AML-193 (cell line): ENCODE data around the gene NDUFB7.
"Not testable (repeated sequence)": the region's sequence is repeated elsewhere in the genome, so short reads cannot be mapped to it uniquely, and the experiment has no call there.

ENCODE experiments used
- DNase-seq, 2 experiments: peaks; one replicate each; lab custom pipeline; 2025; lab: John Stamatoyannopoulos, UW

Gene NDUFB7

GRCh38 chr19:14553042-14553938 lies 18.6 kb downstream of the NDUFB7 start:
- DNase-seq = no peak

- not testable (repeated sequence) for DNase-seq
These were observed 19.9 kb downstream of the NDUFB7 start for GRCh38 chr19:14552006-14552360.

GRCh38 chr19:14551134-14552005 lies 20.5 kb downstream of the NDUFB7 start:
- peak; percentile 45 to 67 for DNase-seq

GRCh38 chr19:14550201-14550754 lies 21.6 kb downstream of the NDUFB7 start:
- no peak for DNase-seq

GRCh38 chr19:14545716-14546082 lies 26.2 kb downstream of the NDUFB7 start:
- no peak for DNase-seq

- DNase-seq = no peak
These were observed 26.7 kb downstream of the NDUFB7 start for GRCh38 chr19:14544977-14545715.

- DNase-seq = no peak
These were observed 27.8 kb downstream of the NDUFB7 start for GRCh38 chr19:14544047-14544446.

- no peak for DNase-seq
These were observed 29.0 kb downstream of the NDUFB7 start for GRCh38 chr19:14542711-14543328.

- DNase-seq = not testable (repeated sequence)
These were observed 29.9 kb downstream of the NDUFB7 start for GRCh38 chr19:14541979-14542378.

- DNase-seq = no peak
These were observed 30.9 kb downstream of the NDUFB7 start for GRCh38 chr19:14540741-14541525.

GRCh38 chr19:14536926-14537692 lies 34.8 kb downstream of the NDUFB7 start:
- DNase-seq = no peak

GRCh38 chr19:14533450-14533849 lies 38.4 kb downstream of the NDUFB7 start:
- DNase-seq = no peak

GRCh38 chr19:14530506-14530905 lies 41.4 kb downstream of the NDUFB7 start:
- DNase-seq = no peak

GRCh38 chr19:14530005-14530348 lies 41.9 kb downstream of the NDUFB7 start:
- DNase-seq = no peak

GRCh38 chr19:14529254-14530004 lies 42.4 kb downstream of the NDUFB7 start, which contains the start of gene TECR:
Gene TECR, plus strand, starts transcription at chr19:14529594. Its CDS starts 103 bp downstream, at chr19:14529697.
- DNase-seq = peak; percentile 98 to 99

GRCh38 chr19:14528419-14529253 lies 43.2 kb downstream of the NDUFB7 start:
- DNase-seq = no peak

- DNase-seq = no peak
These were observed 45.4 kb downstream of the NDUFB7 start for GRCh38 chr19:14526423-14526822.

GRCh38 chr19:14525729-14526128 lies 46.1 kb downstream of the NDUFB7 start:
- no peak for DNase-seq
